Activated CD8-positive, alpha-beta memory T cell treated with anti-CD3 and anti-CD28 coated beads for 24 hours (primary cell): ENCODE results near the gene SPRR2F.
"Not testable (repeated sequence)": the region's sequence is repeated elsewhere in the genome, so short reads cannot be mapped to it uniquely, and the experiment has no call there.

Source experiments
- DNase-seq: peaks from one replicate; pipeline ENCODE4 v3.0.0-alpha.2; 2020

SPRR2F gene, protein sequence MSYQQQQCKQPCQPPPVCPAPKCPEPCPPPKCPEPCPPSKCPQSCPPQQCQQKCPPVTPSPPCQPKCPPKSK

DNA sequence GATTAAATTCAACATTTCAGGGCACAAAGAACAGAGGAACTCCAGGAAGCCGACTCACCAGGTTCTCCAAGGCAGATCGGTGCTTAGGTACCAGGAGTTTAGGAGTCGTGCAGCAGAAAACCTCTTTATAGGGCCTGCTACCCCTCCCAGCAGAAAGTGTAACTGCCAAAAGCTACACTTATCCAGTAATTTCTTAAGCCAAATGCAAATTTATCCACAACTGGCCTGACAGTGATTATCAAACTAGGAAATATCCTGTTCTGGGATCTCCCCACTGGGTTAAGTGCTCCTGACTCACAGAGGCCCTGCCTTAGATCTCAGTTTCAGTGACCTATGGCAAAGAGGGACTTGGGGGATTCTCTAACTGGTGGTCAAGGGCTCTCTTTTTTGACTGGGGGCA, at the start of gene SPRR2F:
Gene SPRR2F (minus strand): TSS at position 101 of the 400 bp plus-strand sequence. CDS start 783 bp downstream, outside the sequence.
- no peak for DNase-seq

DNA sequence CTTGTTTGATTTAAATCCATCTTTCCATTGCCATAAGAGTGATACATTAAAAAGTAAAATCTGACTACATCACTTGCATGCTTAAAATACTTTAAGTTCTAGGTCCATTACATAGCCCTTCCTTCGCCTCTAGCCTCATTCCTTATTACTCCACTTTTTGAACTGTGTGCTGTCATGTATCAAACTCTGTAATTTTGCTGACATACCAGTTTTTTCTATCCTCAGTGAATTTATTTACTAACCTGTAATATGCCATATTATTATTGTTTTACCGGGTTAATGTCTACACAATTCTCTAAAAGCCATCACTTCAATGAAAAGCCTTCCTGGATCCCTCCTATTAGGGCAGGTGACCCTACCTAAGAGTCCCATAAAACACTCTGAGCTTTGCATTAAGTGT, 42.2 kb upstream of the SPRR2F start:
- DNase-seq: no peak

DNA sequence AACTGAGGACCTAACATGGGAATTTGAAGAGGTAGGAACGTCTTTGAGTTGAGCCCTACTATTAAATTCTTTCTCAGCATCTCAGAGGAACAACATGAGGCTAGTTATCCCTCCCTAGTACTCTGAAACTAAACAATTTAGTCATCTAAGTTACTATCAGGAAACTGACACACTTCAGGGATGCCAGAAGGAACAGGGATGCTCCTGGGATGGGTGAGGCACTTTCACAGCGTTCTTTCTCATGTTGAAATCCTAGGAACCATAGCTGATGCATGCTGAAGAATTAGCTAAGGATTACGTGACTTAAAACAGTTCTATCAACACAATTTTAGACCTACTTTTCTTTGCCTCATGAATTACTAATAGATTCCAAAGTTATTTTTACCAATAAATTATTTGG, 39.2 kb upstream of the SPRR2F start:
- no peak for DNase-seq

DNA sequence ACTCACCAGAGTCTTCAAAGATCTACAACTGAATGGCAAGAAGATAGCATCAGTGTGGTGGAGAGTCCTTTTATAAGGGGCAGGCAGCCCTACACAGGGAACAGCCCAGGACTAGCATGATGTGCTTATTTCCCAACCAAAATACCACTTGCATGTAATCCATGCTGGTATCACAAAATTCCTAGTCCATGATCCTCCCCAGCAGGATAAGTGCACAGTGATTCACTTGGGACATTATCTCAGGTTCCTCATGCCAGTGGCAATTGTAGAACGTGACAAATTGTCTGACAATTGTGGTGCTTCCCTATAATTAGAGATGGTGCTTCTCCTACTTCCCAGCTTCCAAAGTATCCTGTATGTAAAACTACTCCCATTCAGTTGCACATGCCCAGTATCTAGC, 37.5 kb upstream of the SPRR2F start, which contains the start of gene SPRR2G:
Gene SPRR2G (minus strand): TSS at position 45 of the 400 bp plus-strand sequence. CDS start 780 bp downstream, outside the sequence.
- no peak for DNase-seq

DNA sequence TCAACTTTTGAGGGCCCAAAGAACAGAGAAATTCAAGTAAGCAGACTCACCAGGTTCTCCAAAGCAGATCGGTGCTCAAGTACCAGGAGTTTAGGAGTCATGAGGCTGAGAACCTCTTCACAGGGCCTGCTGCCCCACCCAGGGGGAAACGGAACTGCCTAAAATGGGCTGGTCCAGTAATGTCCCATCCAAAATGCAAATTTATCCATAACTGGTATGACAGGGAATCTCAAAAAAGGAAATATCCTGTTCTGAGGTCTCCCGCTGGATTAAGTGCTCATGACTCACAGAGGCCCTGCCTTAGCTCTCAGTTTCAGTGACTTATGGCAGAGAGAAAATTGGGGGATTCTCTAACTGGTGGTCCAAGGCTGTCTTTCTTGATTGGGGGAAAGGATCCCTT, 28.1 kb upstream of the SPRR2F start:
- DNase-seq: no peak

DNA sequence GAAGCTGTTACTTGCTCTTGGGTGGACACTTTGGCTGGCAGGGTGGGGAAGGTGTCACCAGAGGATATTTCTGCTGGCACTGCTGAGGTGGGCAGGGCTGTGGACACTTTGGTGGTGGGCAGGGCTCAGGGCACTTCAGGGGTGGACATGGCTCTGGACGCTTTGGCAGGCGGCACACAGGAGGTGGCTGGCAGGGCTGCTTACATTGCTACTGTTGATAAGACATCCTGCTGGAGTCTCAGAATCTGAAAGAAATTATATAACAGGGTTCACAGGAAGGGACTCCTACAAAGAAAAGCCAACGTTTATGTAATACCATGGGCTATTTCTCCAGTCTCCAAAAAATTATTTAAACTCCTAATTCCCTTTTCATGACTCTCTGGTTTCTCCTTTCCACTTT, 27.2 kb upstream of the SPRR2F start:
- DNase-seq: no peak

DNA sequence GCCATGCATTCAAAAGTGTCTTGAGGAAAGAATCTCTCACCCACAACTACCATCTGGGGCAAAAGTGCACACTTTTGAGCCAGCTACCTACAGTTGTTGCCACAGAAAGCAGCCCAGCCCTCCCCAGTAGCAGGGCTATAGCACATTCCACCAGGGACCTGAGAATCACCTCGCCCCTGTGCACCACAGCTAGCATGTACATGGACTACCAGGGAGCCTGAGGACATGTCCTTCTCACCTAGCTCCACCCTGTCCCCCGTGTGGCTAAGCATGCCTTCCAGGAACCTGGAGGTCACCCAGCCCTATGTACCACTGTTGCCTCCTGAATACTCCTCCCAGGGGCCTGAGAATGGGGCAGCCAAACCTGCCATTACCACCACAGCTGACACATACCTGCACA, 20.4 kb upstream of the SPRR2F start:
- no peak for DNase-seq

DNA sequence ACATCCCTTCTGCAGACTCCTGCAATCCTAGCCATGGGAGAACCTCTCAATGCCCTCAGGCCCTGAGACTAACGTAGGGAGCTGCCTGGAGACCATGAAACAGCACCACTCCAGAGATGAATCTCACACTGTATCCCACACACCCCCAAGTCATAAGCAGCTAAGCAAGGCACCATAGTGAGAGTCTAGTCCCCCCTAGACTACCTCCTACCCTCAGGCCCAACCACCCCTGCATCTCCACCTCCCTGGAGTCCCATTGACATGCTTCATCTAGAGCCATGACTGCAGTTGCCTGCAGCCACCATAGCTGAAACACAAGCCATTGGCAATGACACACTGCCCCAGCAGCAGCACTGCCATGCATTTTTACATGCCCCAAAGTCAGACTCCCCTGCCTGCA, 20.0 kb upstream of the SPRR2F start:
- no peak for DNase-seq

DNA sequence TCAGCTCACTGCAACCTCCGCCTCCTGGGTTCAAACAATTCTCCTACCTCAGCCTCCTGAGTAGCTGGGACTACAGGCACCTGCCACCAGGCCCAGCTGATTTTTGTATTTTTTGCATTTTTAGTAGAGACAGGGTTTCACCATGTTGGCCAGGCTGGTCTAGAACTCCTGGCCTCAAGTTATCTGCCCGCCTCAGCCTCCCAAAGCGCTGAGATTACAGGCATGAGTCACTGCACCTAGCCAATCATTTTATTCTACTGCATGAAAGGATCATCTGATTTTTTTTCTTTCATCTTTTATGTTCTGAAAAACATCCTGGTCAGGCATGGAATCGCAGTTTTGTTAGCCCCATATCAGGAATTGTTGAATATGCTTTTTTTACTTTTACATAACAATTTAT, 15.4 kb upstream of the SPRR2F start:
- DNase-seq: not testable (repeated sequence)

DNA sequence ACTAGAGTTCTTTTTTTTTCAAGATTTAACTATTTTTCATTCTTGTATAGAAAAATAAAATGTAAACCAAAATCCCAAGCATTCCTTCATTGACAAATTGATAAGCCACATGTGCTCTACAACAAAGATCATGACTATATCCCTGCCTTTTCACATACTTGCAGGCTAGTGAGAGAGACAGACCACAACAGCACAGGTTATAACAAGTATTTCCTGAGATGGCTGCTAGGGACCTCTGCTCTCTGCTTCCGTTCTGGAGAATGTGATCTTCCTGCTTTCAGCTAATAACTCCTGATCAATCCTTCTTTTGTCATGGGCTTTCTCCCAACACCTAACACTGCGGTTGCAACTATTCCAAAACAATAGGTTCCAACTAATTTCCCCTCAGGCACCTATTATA, 14.0 kb upstream of the SPRR2F start:
- no peak for DNase-seq

DNA sequence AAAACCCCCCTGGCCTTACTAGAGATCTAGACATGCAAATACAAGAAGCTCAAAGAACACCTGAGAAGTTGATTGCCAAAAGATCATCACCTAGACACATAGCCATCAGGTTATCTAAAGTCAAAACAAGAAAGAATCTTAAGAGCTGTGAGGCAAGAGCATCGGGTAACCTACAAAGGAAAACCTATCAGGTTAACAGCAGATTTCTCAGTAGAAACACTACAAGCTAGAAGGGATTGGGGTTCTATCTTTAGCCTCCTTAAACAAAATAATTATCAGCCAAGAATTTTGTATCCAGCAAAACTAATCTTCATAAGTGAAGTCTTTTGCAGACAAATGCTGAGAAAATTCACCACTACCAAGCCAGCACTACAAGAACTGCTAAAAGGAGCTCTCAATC, 12.2 kb upstream of the SPRR2F start:
- DNase-seq: no peak

DNA sequence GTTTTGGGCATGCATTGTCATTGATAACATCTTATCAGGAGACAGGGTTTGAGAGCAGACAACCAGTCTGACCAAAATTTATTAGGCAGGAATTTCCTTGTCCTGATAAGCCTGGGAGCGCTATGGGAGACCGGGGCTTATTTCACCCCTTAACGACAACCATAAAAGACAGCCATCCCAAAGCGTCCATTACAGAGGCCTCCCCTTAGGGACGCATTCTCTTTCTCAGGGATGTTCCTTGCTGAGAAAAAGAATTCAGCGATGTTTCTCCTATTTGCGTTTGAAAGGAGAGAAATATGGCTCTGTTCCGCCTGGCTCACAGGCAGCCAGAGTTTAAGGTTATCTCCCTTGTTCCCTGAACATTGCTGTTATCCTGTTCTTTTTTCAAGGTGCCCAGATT, 10.5 kb upstream of the SPRR2F start:
- DNase-seq: not testable (repeated sequence)

DNA sequence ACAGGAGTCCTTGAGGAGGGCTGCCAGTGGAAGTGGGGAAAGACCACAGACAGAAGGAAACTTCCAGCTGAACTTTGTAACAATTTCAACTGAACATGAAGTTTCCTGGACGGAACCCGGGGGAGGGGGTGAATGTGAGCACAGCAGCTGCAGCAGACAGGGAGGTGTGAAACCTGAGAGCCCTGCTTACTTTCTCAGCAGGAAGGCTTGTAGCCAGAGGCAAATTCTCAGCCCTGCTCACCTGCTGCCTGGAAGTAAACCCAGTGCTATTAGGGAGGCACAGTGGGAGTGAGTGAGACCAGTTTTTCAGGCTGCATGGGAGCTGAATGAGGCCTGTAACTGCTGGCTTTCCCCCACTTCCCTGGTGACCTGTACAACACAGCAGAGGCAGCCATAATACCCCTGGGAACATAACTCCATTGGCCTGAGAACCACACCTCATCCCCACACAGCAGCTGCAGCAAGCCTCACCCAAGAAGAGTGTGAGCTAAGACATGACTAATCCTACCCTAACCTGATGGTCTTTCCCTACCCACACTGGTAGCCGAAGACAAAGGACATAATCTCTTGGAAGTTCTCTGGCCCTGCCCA, 9.6 kb upstream of the SPRR2F start:
- no peak for DNase-seq

DNA sequence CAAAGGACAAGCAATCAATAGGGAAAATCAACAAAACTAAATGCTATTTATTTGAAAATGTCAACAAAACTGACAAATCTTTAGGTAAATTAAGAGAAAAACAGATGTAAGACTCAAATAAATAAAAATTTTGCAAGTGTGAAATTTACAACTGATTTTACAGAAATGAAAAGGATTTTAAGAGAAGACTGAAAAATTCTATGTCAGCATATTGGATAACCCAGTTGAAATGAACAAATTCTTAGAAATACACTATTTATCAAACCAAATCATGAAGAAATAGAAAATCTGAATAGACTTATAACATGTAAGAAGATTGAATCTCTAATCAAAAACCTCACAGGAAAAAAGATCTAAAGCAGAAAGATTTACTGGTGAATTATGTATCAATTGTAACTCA, 7.6 kb upstream of the SPRR2F start:
- no peak for DNase-seq

DNA sequence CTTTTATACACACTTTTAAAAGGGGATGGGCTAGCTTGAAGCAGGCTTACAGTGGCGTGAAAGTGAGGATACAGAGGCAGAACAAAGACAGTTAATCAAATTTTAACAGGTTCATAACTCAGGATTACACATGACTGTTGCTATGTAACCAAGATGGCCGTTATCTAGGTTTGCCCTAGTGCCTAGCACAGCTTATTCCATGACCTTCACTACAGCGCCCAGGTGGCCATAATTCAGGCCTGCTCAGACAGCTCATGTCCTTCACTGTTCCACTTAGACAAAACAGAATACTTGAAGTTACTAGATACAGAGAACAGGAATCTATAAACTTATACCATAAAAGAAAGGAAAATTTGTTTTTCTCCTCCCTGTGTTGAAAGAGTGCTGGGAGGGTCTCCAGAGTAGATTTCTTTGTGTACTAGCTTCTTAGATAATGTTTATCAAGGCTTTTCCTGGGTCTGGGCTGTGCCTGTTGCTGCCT, 6.2 kb upstream of the SPRR2F start:
- DNase-seq: no peak

DNA sequence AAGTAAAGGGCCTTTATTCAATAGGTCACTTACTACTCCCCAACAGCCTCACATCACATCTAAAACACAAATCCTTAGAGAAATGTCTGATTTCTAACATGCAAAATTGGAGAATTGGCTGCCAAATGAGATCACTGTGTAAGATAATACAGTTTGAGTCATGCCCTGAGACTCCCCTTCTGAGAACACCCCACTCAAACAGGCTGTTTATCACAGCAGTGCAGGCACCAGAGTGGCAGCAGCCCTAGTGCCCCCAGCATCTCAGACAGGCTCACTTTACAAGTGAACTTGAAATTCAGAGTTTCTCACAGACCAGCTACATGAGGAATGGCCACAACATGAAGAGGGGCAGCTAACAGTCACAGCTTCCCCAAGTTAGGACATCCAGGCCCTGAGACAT, 1.9 kb upstream of the SPRR2F start:
- not testable (repeated sequence) for DNase-seq

DNA sequence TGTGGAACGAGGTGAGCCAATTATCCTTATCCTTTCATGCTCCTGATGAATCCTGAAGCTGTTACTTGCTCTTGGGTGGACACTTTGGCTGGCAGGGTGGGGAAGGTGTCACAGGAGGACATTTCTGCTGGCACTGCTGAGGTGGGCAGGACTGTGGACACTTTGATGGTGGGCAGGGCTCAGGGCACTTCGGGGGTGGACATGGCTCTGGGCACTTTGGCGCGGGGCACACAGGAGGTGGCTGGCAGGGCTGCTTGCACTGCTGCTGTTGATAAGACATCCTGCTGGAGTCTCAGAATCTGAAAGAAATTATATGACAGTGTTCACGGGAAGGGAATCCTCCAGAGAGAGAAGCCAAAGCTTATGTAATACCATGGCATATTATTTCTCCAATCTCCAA, 862 bp downstream of the SPRR2F start:
- not testable (repeated sequence) for DNase-seq

DNA sequence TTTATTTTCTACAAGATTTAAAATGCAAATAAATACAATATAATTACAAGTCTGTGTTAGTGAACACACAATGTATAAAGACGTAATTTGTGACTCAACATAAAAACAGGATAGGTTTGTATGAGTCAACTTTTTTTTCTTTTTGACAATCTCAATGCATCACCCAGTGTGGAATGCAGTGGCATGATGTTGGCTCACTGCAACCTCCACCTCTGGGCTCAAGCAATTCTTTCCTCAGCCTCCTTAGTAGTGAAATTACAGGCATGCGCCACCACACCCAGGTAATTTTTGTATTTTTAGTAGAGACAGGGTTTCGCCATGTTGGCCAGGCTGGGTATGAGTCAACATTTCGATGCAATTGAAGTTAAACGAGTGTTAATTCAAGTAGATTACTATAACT, 13.1 kb downstream of the SPRR2F start:
- no peak for DNase-seq

DNA sequence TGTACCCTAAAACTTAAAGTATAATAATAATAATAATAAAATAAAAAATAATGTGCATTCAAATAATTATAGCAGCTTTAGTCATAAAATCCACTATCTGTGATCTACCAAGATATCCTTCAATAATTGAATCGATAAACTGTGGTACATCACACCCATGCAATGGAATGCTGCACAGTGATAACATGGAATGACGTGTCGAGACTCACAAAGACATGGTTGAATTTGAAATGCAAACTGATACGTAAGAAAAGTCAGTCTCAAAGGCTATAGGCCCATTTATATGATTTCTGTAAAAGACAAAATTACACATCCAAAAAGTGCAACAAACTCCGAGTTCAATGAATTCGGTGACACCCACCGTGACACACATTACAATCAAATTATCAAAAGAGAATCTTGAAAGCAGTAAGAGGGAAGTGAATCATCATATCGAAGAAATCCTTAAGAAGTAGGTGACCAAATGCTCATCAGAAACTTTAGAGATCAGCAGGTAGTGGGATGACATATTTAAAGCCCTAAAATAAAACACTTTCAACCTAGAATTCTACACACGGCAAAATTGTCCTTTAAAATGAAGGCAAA, 13.8 kb downstream of the SPRR2F start:
- no peak for DNase-seq

DNA sequence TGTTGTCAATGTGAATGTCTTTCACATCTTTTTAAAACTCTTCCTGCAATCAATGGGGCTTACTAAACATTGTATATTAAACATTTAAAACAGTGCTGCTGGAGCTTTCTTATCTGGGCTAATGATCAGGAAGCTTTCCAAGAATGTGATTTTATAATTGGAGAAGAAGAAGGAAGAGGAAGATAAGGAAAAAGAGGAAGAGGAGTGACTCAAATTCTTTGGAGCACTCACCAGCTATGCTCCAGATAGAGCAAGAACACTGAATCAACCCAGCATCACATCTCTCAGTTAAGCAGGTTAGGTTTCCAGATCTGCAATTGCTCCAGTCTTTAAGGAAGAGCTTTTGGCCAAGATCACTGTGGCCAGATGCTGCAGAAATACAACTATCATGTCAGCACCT, 17.6 kb downstream of the SPRR2F start:
- no peak for DNase-seq

DNA sequence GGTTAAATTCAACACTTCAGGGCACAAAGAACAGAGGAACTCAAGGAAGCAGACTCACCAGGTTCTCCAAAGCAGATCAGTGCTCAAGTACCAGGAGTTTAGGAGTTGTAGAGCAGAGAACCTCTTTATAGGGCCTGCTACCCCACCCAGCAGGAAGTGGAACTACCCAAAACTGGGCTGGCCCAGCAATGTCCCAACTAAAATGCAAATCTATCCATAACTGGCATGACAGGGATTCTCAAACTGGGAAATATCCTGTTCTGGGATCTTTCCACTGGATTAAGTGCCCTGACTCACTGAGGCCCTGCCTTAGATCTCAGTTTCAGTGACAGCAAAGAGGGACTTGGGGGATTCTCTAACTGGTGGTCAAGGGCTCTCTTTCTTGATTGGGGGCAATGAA, 18.9 kb downstream of the SPRR2F start, which contains the start of gene SPRR2E:
Gene SPRR2E (minus strand): TSS at position 101 of the 400 bp plus-strand sequence. CDS start 775 bp downstream, outside the sequence.
- no peak for DNase-seq

DNA sequence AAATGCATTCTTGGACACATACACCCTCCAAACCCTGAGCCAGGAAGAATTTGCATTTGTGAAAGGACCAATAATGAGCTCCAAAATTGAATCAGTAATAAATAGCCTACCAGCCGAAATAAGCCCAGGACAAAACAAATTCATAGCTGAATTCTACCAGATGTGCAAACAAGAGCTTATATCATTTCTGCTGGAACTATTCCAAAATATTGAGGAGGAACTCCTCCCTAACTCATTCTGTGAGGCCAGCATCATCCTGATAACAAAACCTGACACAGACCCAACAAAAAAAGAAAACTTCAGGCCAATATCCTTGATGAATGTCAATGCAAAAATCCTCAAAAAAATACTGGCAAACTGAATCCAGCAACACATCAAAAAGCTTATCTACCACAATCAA, 25.7 kb downstream of the SPRR2F start:
- no peak for DNase-seq

DNA sequence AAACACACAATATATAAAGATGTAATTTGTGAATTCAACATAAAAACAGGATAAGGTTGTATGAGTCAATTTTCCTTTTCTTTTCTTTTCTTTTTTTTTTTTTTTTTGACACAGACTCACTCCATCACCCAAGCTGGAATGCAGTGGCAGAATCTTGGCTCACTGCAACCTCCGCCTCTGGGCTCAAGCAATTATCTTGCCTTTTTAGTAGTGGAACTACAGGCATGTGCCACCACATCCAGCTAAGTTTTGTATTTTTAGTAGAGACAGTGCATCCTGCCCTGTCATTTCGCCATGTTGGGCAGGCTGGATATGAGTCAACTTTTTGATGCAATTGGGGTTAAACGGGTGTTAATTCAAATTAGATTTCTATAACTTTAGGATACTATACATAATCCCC, 31.6 kb downstream of the SPRR2F start:
- no peak for DNase-seq
